ENCODE measurements around the gene C17orf107. TPM values are rescaled to one million over a fixed set of nuclear protein-coding genes. Genes with fewer than 3 reads are reported as not detected.

C17orf107 gene
- total RNA-seq, 1 experiment from 2014 or later, result 1.7 TPM

GRCh38 chr17:4948931-4949320 is 49.6 kb downstream of the C17orf107 start:
- no peak for TF ChIP-seq RAD21 (IDR thresholded peaks at IDR 0.05; ENCODE audit: low read depth)
- TF ChIP-seq TCF7L2 (IDR thresholded peaks at IDR 0.05; ENCODE audit: borderline replicate concordance, extremely low read depth, insufficient read depth, insufficient read length), result no peak
- no peak for TF ChIP-seq ZNF274 (IDR thresholded peaks at IDR 0.05; ENCODE audit: low read depth, low read length)
- TF ChIP-seq MAX (IDR thresholded peaks at IDR 0.05), result peak; percentile 21; the same call in 1 of the 2 replicates
- no peak for TF ChIP-seq FOSL1 (IDR thresholded peaks at IDR 0.05; ENCODE audit: low read depth)
- TF ChIP-seq POLR2AphosphoS5 (IDR thresholded peaks at IDR 0.05; ENCODE audit: low read depth, low read length), result peak; percentile 64
- TF ChIP-seq ZFX (IDR thresholded peaks at IDR 0.05), result no peak
- TF ChIP-seq POLR2A (IDR thresholded peaks at IDR 0.05; ENCODE audit: borderline replicate concordance, extremely low read depth, insufficient read depth, insufficient read length), result peak; percentile 66
- TF ChIP-seq CTCF (IDR thresholded peaks at IDR 0.05 in 2 of 3, conservative IDR thresholded peaks at IDR 0.05 in 1 of 3; ENCODE audit: borderline replicate concordance in 1 of 3, insufficient read depth in 1 of 3, low read depth in 2 of 3, low read length in 2 of 3), result no peak
- TF ChIP-seq EGR1 (IDR thresholded peaks at IDR 0.05; ENCODE audit: low read depth), result peak; percentile 55; the same call in 1 of the 2 replicates
- Histone ChIP-seq H2AFZ (ENCODE audit: low read depth, low read length, poor library complexity, severe bottlenecking) (no peak overlapping the region), H3K9ac (ENCODE audit: low read length) (peak overlapping the region; percentile 97), H3K4me1 (ENCODE audit: control insufficient read depth in 1 of 2, insufficient read depth in 2 of 2, low read length in 2 of 2) (peaks cover 35 to 70% of the 10 kb centered on the region in 2 experiments), H3K27ac (ENCODE audit: low read depth, low read length) (peak overlapping the region; percentile 99), H4K20me1 (ENCODE audit: insufficient read depth) (peaks cover 12% of the 10 kb centered on the region; the same call in 1 of the 2 replicates), H3K36me3 (ENCODE audit: control insufficient read depth in 1 of 2, insufficient read depth in 2 of 2, low read length in 2 of 2) (peaks cover 9 to 22% of the 10 kb centered on the region in 2 experiments; a peak in 2 of 4 replicates), H3K79me2 (ENCODE audit: insufficient read depth, low read length) (peaks cover 56% of the 10 kb centered on the region), H3K4me3 (replicated peaks in 1 of 2; ENCODE audit: low read depth in 1 of 2, low read length in 2 of 2) (peak overlapping the region; percentile 96 to 97), H3K4me2 (ENCODE audit: low read length) (peak overlapping the region; percentile 100), H3K9me3 (ENCODE audit: control insufficient read depth in 1 of 2, insufficient read depth in 1 of 2, low read depth in 1 of 2, low read length in 2 of 2) (no peaks in the 10 kb centered on the region), H3K27me3 (ENCODE audit: insufficient read depth, low read length) (no peaks in the 10 kb centered on the region), H3K9me2 (ENCODE audit: insufficient read depth) (no peaks in the 10 kb centered on the region)
- DNase-seq (ENCODE audit: low read depth, low spot score) (peak; percentile 64), ATAC-seq (peak; percentile 63)
- intact Hi-C loops (cut with micrococcal nuclease), result loop anchor here (1.0 to 5.0 kb wide), 2 partner anchors 9 to 38 kb away; partner anchors contain the start of genes CAMTA2, RNF167 and SLC25A11
- POLR2A ChIA-PET, result interaction anchor here (0.6 to 4.7 kb wide), 4 partner anchors 9 to 27 kb away, joined by 3 to 45 read pairs (median 9); partner anchors contain the start of genes RNF167, SLC25A11 and SPAG7
- RAD21 ChIA-PET (ENCODE audit: low non-redundant PET in 1 of 2, low total read pairs in 2 of 2, uncharacterized antibody in 2 of 2, unreplicated experiment in 2 of 2), result no interaction called here
- no TSS peak for BruUV-seq (replicated peaks)
- CTCF ChIA-PET, result interaction anchor here (1.4 kb wide), 1 partner anchor 9 kb away, joined by 3 read pairs; the partner anchor contains the start of genes RNF167 and SLC25A11
